Osteocyte (in vitro differentiated cells): ENCODE data around the gene SSTR3. TPM values are rescaled to one million over a fixed set of nuclear protein-coding genes. Genes with fewer than 3 reads are reported as not detected.
"Not testable (repeated sequence)": the region's sequence is repeated elsewhere in the genome, so short reads cannot be mapped to it uniquely, and the experiment has no call there.

ENCODE experiments used
- DNase-seq: peaks from one replicate; pipeline ENCODE4 v3.0.0; 2021; ENCODE audit warnings: mixed read lengths; ENCODE audit not compliant: unreplicated experiment; ENCODE audit errors: extremely low spot score
- H3K27ac Mint-ChIP-seq: one replicate; pipeline ENCODE4 v1.8.0; 2021; ENCODE audit warnings: mild to moderate bottlenecking, mixed read lengths; ENCODE audit not compliant: unreplicated experiment
- H3K27me3 Mint-ChIP-seq: one replicate; pipeline ENCODE4 v1.8.0; 2021; ENCODE audit warnings: mixed read lengths; ENCODE audit not compliant: unreplicated experiment
- H3K36me3 Mint-ChIP-seq: one replicate; pipeline ENCODE4 v1.8.0; 2021; ENCODE audit warnings: mixed read lengths; ENCODE audit not compliant: unreplicated experiment
- H3K4me1 Mint-ChIP-seq: one replicate; pipeline ENCODE4 v1.8.0; 2021; ENCODE audit warnings: mixed read lengths; ENCODE audit not compliant: unreplicated experiment
- H3K4me3 Mint-ChIP-seq: one replicate; pipeline ENCODE4 v1.8.0; 2021; ENCODE audit warnings: mild to moderate bottlenecking, moderate library complexity, mixed read lengths; ENCODE audit not compliant: unreplicated experiment
- H3K9me3 Mint-ChIP-seq: one replicate; pipeline ENCODE4 v1.8.0; 2021; ENCODE audit warnings: mixed read lengths; ENCODE audit not compliant: unreplicated experiment
- total RNA-seq: library from RNA; stranded (reverse); gene quantifications from 2 replicates; pipeline ENCODE4 v1.2.1, GENCODE V29; 2021
- TF ChIP-seq, protein P1 (sequence below): fragments of 200-600 bp; sonication (generic); IDR thresholded peaks from 2 replicates; pipeline ENCODE4 v1.5.0; 2021; ENCODE audit warnings: antibody characterized with exemption, mild to moderate bottlenecking, moderate library complexity

The SSTR3 gene
- total RNA-seq, 1 donor from 2014 or later: not detected

- Mint-ChIP-seq H3K36me3 (no peaks in the 10 kb centered on the region), H3K27ac (no peak overlapping the region), H3K27me3 (peaks cover 52% of the 10 kb centered on the region), H3K4me1 (peaks cover 6% of the 10 kb centered on the region), H3K4me3 (no peak overlapping the region), H3K9me3 (no peaks in the 10 kb centered on the region)
- TF ChIP-seq, protein P1, sequence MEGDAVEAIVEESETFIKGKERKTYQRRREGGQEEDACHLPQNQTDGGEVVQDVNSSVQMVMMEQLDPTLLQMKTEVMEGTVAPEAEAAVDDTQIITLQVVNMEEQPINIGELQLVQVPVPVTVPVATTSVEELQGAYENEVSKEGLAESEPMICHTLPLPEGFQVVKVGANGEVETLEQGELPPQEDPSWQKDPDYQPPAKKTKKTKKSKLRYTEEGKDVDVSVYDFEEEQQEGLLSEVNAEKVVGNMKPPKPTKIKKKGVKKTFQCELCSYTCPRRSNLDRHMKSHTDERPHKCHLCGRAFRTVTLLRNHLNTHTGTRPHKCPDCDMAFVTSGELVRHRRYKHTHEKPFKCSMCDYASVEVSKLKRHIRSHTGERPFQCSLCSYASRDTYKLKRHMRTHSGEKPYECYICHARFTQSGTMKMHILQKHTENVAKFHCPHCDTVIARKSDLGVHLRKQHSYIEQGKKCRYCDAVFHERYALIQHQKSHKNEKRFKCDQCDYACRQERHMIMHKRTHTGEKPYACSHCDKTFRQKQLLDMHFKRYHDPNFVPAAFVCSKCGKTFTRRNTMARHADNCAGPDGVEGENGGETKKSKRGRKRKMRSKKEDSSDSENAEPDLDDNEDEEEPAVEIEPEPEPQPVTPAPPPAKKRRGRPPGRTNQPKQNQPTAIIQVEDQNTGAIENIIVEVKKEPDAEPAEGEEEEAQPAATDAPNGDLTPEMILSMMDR: no peak
- no peak for DNase-seq
Observed at GRCh38 chr22:37254209-37254866, 42.1 kb upstream of the SSTR3 start.

- Mint-ChIP-seq H3K4me1 (peaks cover 4% of the 10 kb centered on the region), H3K4me3 (no peak overlapping the region), H3K27me3 (peaks cover 52% of the 10 kb centered on the region), H3K27ac (no peak overlapping the region), H3K36me3 (no peaks in the 10 kb centered on the region), H3K9me3 (no peaks in the 10 kb centered on the region)
- no peak for DNase-seq
- TF ChIP-seq, protein P1: no peak
Observed at GRCh38 chr22:37253126-37253660, 40.9 kb upstream of the SSTR3 start.

DNA sequence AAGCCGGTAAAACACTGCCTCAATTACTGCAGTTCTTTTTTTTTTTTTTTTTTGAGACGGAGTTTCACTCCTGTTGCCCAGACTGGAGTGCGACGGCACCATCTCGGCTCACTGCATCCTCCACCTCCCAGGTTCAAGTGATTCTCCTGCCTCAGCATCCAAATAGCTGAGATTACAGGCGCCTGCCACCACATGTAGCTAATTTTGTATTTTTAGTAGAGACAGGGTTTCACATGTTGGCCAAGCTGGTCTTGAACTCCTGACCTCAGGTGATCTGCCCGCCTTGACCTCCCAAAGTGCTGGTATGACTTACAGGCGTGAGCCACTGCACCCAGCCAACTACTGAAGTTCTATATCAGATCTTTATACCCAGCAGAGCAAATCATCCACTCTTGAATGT lies 39.6 kb upstream of the SSTR3 start:
- H3K9me3 Mint-ChIP-seq, DNase-seq, H3K36me3 Mint-ChIP-seq, H3K4me3 Mint-ChIP-seq, H3K27ac Mint-ChIP-seq, H3K4me1 Mint-ChIP-seq: not testable (repeated sequence)
- peaks cover 48% of the 10 kb centered on the region for H3K27me3 Mint-ChIP-seq

DNA sequence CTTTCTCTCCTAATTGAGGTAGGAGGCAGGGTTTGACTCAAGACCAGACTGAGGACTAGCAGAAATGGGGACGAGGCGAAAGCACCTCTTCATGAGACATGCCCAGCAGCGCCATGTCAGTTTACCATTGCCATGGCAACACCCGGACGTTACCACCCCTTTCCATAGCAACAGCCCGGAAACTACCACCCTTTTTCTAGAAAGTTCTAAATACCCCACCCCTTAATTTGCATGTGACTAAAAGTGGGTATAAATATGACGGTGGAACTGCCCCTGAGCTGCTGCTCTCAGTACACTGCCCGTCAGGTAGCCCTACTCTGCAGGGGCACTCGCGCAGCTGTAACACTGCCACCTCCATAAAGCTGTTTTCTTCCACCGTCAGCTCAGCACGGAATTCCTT lies 37.7 kb upstream of the SSTR3 start:
- peaks cover 35% of the 10 kb centered on the region for H3K27me3 Mint-ChIP-seq
- TF ChIP-seq, protein P1: no peak
- H3K9me3 Mint-ChIP-seq: no peaks in the 10 kb centered on the region
- H3K27ac Mint-ChIP-seq: no peak overlapping the region
- DNase-seq: no peak
- H3K4me1 Mint-ChIP-seq: peaks cover 4% of the 10 kb centered on the region
- H3K4me3 Mint-ChIP-seq: no peak overlapping the region
- no peaks in the 10 kb centered on the region for H3K36me3 Mint-ChIP-seq

DNA sequence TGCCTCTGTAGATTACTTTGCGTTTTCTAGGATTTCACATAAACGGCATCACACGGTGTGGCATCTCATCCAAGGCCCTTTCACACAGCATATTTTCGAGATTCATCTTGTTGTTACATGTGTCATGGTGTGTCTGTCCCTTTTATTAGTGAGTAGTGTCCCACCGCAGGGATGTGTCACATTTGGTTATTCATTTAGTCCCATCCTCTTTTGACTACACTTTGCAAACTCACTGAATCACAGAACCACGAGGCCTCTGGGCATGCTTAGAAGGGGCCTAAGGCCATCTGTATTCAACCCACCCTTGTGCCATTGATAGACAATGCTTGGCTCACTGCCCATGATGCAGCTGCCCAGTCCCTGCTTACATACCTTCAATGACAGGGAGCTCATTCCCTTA lies 36.0 kb upstream of the SSTR3 start:
- DNase-seq: no peak
- peaks cover 1% of the 10 kb centered on the region for H3K4me1 Mint-ChIP-seq
- peaks cover 29% of the 10 kb centered on the region for H3K27me3 Mint-ChIP-seq
- H3K9me3 Mint-ChIP-seq: no peaks in the 10 kb centered on the region
- H3K36me3 Mint-ChIP-seq: no peaks in the 10 kb centered on the region
- no peak overlapping the region for H3K4me3 Mint-ChIP-seq
- no peak overlapping the region for H3K27ac Mint-ChIP-seq
- TF ChIP-seq, protein P1: no peak
